Measurements from ENCODE around the gene SGMS1.

GRCh38 chr10:50574931-50575330 is 48.8 kb downstream of the SGMS1 start:
- no peak for TF ChIP-seq POLR2A (IDR thresholded peaks at IDR 0.05)
- no peak for TF ChIP-seq CTCF (IDR thresholded peaks at IDR 0.05 in 8 of 11, conservative IDR thresholded peaks at IDR 0.05 in 3 of 11)
- no peak for TF ChIP-seq POLR2AphosphoS5 (IDR thresholded peaks at IDR 0.05)
